WTC11 (cell line): ENCODE data around the gene PALM3. TPM values are rescaled to one million over a fixed set of nuclear protein-coding genes. Genes with fewer than 3 reads are reported as not detected.

ENCODE experiments used
- ATAC-seq: fragments of 200-7000 bp; cut with Tn5 transposase; 2 replicates; pipeline ENCODE4 v1.10.0; 2021; ENCODE audit warnings: mild to moderate bottlenecking, moderate library complexity
- CTCF ChIA-PET: fragments of 300-600 bp; sonication (Branson Sonifier 250); formaldehyde crosslinking; loops from one replicate; lab custom pipeline; 2021; ENCODE audit warnings: antibody characterized with exemption; lab: Charles Lee
- POLR2A ChIA-PET: fragments of 350-600 bp; sonication (Branson Sonifier 250); formaldehyde crosslinking; loops from one replicate; lab custom pipeline; 2021; ENCODE audit warnings: antibody characterized with exemption; lab: Charles Lee
- DNase-seq: peaks from one replicate; pipeline ENCODE4 v3.0.0; 2021; ENCODE audit warnings: low spot score
- H3K27ac Mint-ChIP-seq: 2 replicates; pipeline ENCODE4 v1.8.0; 2021; ENCODE audit warnings: mixed read lengths
- H3K27me3 Mint-ChIP-seq: 2 replicates; pipeline ENCODE4 v1.8.0; 2021; ENCODE audit warnings: low read depth, mild to moderate bottlenecking, moderate library complexity, mixed read lengths
- H3K36me3 Mint-ChIP-seq: 2 replicates; pipeline ENCODE4 v1.8.0; 2021; ENCODE audit warnings: mixed read lengths
- H3K4me1 Mint-ChIP-seq: 2 replicates; pipeline ENCODE4 v1.8.0; 2022; ENCODE audit warnings: mixed read lengths
- H3K4me3 Mint-ChIP-seq: 2 replicates; pipeline ENCODE4 v1.8.0; 2021; ENCODE audit warnings: mild to moderate bottlenecking, moderate library complexity, mixed read lengths
- H3K9me3 Mint-ChIP-seq: 2 replicates; pipeline ENCODE4 v1.8.0; 2021; ENCODE audit warnings: mixed read lengths
- ATF1 ChIP-seq: sonication (generic); formaldehyde crosslinking; IDR thresholded peaks from 2 replicates; pipeline ENCODE4 v1.8.1; 2023; ENCODE audit warnings: mild to moderate bottlenecking, moderate library complexity, missing genetic modification reagents
- ATF2 ChIP-seq: sonication (generic); formaldehyde crosslinking; IDR thresholded peaks from 2 replicates; pipeline ENCODE4 v1.8.1; 2022; ENCODE audit warnings: low read depth, missing genetic modification reagents, borderline replicate concordance
- CTCF ChIP-seq: fragments of 200-600 bp; IDR thresholded peaks from 2 replicates; pipeline ENCODE4 v1.8.0; 2022; ENCODE audit warnings: antibody characterized with exemption
- E2F5 ChIP-seq: sonication (generic); formaldehyde crosslinking; IDR thresholded peaks from 2 replicates; pipeline ENCODE4 v1.8.1; 2022; ENCODE audit warnings: mild to moderate bottlenecking, moderate library complexity, missing genetic modification reagents
- FOXJ3 ChIP-seq: sonication (generic); formaldehyde crosslinking; IDR thresholded peaks from 2 replicates; pipeline ENCODE4 v1.9.0; 2021; ENCODE audit warnings: missing genetic modification reagents, mild to moderate bottlenecking, borderline replicate concordance
- GTF2I ChIP-seq: fragments of 250-450 bp; sonication (Bioruptor Pico); conservative IDR thresholded peaks from 2 replicates; pipeline ENCODE4 v1.4.0; 2021; ENCODE audit warnings: mild to moderate bottlenecking
- KAT7 ChIP-seq: sonication (generic); formaldehyde crosslinking; IDR thresholded peaks from 2 replicates; pipeline ENCODE4 v1.8.1; 2023; ENCODE audit warnings: missing genetic modification reagents, mild to moderate bottlenecking, borderline replicate concordance
- MAX ChIP-seq: sonication (generic); formaldehyde crosslinking; IDR thresholded peaks from 2 replicates; pipeline ENCODE4 v1.8.0; 2022; ENCODE audit warnings: mild to moderate bottlenecking, missing genetic modification reagents
- NFYB ChIP-seq: sonication (generic); formaldehyde crosslinking; conservative IDR thresholded peaks from 2 replicates; pipeline ENCODE4 v1.8.0; 2022; ENCODE audit warnings: low read depth, missing genetic modification reagents
- NR1H2 ChIP-seq: sonication (generic); formaldehyde crosslinking; IDR thresholded peaks from 2 replicates; pipeline ENCODE4 v1.9.0; 2021; ENCODE audit warnings: mild to moderate bottlenecking, moderate library complexity, missing genetic modification reagents
- SMAD3 ChIP-seq: sonication (generic); formaldehyde crosslinking; IDR thresholded peaks from 2 replicates; pipeline ENCODE4 v1.8.0; 2022; ENCODE audit warnings: missing genetic modification reagents, mild to moderate bottlenecking, borderline replicate concordance
- ZNF425 ChIP-seq: fragments of 250-450 bp; sonication (Bioruptor Pico); conservative IDR thresholded peaks from 2 replicates; pipeline ENCODE4 v1.9.0; 2021; ENCODE audit warnings: mild to moderate bottlenecking
- total RNA-seq: library from RNA; stranded (reverse); gene quantifications from 3 replicates; pipeline ENCODE4 v1.2.3, GENCODE V29; 2021

The PALM3 gene
- total RNA-seq, 1 experiment from 2014 or later = 31.1 TPM

DNA sequence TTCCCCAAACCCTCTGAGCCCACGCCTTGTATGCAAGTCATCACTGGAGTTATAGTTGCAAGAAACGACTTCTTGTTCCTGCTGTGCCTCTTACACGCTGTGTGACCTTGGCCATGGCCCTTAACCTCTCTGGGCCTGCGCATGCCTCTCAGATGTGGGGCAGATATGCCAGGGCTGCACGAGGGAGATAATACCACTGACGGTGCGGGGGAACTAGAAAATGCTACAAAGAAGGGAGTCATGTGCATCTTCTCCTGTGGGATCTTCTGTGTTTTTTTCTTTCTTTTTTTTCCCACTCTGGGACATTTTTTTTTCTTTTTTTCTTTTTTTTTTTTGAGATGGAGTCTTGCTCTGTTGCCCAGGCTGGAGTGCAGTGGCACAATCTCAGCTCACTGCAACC, 33.0 kb upstream of the PALM3 start:
- H3K27ac Mint-ChIP-seq = 0 out of 2 replicates have a peak overlapping the region, but pooled peaks have one; percentile 45
- H3K27me3 Mint-ChIP-seq = peaks cover 22% of the 10 kb centered on the region
- CTCF ChIA-PET = interaction anchor here (1.7 to 2.2 kb wide), 2 partner anchors 20 to 42 kb away, joined by 6 to 19 read pairs; partner anchors contain the start of gene ASF1B
- POLR2A ChIA-PET = no interaction called here
- no peak for DNase-seq
- peaks cover 9% of the 10 kb centered on the region for H3K4me1 Mint-ChIP-seq
- H3K4me3 Mint-ChIP-seq = no peak overlapping the region
- peaks cover 13% of the 10 kb centered on the region for H3K9me3 Mint-ChIP-seq
- peaks cover 12% of the 10 kb centered on the region for H3K36me3 Mint-ChIP-seq
- TF ChIP-seq E2F5 = no peak
- TF ChIP-seq ATF2 (CRISPR knock-in tag) = no peak
- TF ChIP-seq NR1H2 (CRISPR knock-in tag) = no peak
- TF ChIP-seq NFYB (CRISPR knock-in tag) = no peak
- TF ChIP-seq, all 79 proteins: peak for 0
- no peak for ATAC-seq

DNA sequence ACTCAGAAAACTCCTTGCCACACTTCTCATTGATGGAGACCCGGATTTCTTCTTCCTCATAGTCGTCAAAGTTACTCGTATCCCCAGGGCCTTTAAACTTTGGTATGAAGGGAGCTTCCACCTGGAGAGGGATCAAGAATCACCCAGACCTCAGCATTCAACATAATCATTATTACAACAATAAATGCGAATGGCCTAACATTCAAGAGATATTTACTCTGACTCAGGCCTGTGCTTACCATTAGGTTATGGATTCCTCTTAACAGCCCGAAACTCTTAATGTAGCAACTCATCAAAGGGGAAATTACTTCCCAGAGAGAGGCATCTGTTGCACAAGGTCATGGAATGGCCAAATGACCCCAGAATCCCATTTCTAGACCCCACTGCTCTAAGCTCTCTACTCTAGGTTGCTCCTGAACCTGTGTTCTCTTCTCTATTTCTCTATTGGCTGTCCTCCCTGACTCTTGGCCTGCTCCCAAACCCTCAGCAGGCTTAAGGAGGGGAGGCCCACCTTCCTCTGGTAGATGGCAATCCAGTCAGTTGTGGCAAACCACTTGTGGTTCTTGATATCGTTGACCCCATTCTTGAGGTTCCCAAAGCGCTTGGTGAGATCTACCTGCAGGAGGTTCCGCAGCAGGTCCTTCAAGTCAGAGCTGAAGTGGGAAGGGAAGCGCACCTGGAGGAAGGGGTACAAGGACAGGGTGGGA, 31.4 kb upstream of the PALM3 start:
- ATAC-seq (no peak), DNase-seq (no peak)
- Mint-ChIP-seq H3K4me3 (peak overlapping the region; percentile 30), H3K27ac (no peak overlapping the region), H3K27me3 (peaks cover 26% of the 10 kb centered on the region), H3K9me3 (peaks cover 13% of the 10 kb centered on the region), H3K36me3 (peaks cover 21% of the 10 kb centered on the region), H3K4me1 (peaks cover 13% of the 10 kb centered on the region)
- ChIA-PET CTCF (interaction anchor here (1.7 kb wide), 1 partner anchor 43 kb away, joined by 6 read pairs; the partner anchor contains the start of gene ASF1B), POLR2A (interaction anchor here (0.5 kb wide), 1 partner anchor 227 kb away, joined by 3 read pairs; no protein-coding TSS in a partner anchor)
- TF ChIP-seq GTF2I (CRISPR knock-in tag) (0 out of 2 replicates have a peak, but pooled peaks have one; percentile 24), FOXJ3 (no peak), KAT7 (CRISPR knock-in tag) (no peak), ATF1 (no peak)

GRCh38 chr19:14091813-14092462, 30.1 kb upstream of the PALM3 start:
- Mint-ChIP-seq H3K4me1 (peaks cover 13% of the 10 kb centered on the region), H3K36me3 (peaks cover 27% of the 10 kb centered on the region), H3K27me3 (peaks cover 26% of the 10 kb centered on the region), H3K9me3 (peaks cover 13% of the 10 kb centered on the region), H3K27ac (no peak overlapping the region), H3K4me3 (peak overlapping the region; percentile 95)
- ChIA-PET CTCF (interaction anchor here (0.6 to 1.7 kb wide), 13 partner anchors 11 to 323 kb away, joined by 3 to 12 read pairs (median 4); partner anchors contain the start of genes ASF1B, IL27RA and MISP3), POLR2A (interaction anchor here (1.1 kb wide), 1 partner anchor 45 kb away, joined by 3 read pairs; no protein-coding TSS in a partner anchor)
- TF ChIP-seq GTF2I (CRISPR knock-in tag) = no peak
- no peak for TF ChIP-seq SMAD3
- 0 out of 2 replicates have a peak, but pooled peaks have one; percentile 25 for TF ChIP-seq CTCF
- TF ChIP-seq ZNF425 = no peak
- no peak for TF ChIP-seq MAX (CRISPR knock-in tag)
- ATAC-seq (peak; percentile 9; the same call in 1 of the 2 replicates), DNase-seq (peak; percentile 44)
